Kidney epithelial cell (primary cell): ENCODE measurements around the gene COP1. TPM values are rescaled to one million over a fixed set of nuclear protein-coding genes. Genes with fewer than 3 reads are reported as not detected.

Experiments
- DNase-seq: peaks from one replicate; pipeline ENCODE4 v3.0.0-alpha.2; 2010; ENCODE audit warnings: low read depth
- H3K27me3 ChIP-seq: 2 replicates; pipeline ENCODE4 v1.6.0; 2011; ENCODE audit warnings: low read length; ENCODE audit not compliant: control insufficient read depth, insufficient read depth
- H3K36me3 ChIP-seq: 2 replicates; pipeline ENCODE4 v1.5.1; 2011; ENCODE audit warnings: low read length; ENCODE audit not compliant: control insufficient read depth, insufficient read depth
- H3K4me3 ChIP-seq: 2 replicates; pipeline ENCODE4 v1.5.1; 2011; ENCODE audit warnings: low read depth, mild to moderate bottlenecking, control low read depth, low read length
- CTCF ChIP-seq: IDR thresholded peaks from 2 replicates; pipeline ENCODE4 v1.5.1; 2011; ENCODE audit warnings: mild to moderate bottlenecking, moderate library complexity, low read length, control low read depth, inconsistent platforms; ENCODE audit not compliant: insufficient read depth, poor library complexity, severe bottlenecking
- total RNA-seq: library from RNA; depleted of rRNA; stranded (reverse); fragments of >200 nt; gene quantifications from 2 replicates; pipeline ENCODE4 v1.2.3, GENCODE V29; 2015

COP1 gene
- total RNA-seq, 1 donor from 2014 or later, result 74.2 TPM

- no peak for TF ChIP-seq CTCF
- DNase-seq, result no peak
- Histone ChIP-seq H3K36me3 (no peaks in the 10 kb centered on the region), H3K27me3 (no peaks in the 10 kb centered on the region), H3K4me3 (no peak overlapping the region)
Observed at GRCh38 chr1:176049582-176049981, 157.5 kb downstream of the COP1 start.

- TF ChIP-seq CTCF, result no peak
- Histone ChIP-seq H3K27me3 (no peaks in the 10 kb centered on the region), H3K36me3 (no peaks in the 10 kb centered on the region), H3K4me3 (no peak overlapping the region)
- no peak for DNase-seq
Observed at GRCh38 chr1:176046926-176047325, 160.2 kb downstream of the COP1 start.

- no peaks in the 10 kb centered on the region for H3K36me3 ChIP-seq
- no peak overlapping the region for H3K4me3 ChIP-seq
- DNase-seq, result no peak
- no peaks in the 10 kb centered on the region for H3K27me3 ChIP-seq
- no peak for TF ChIP-seq CTCF
Observed at GRCh38 chr1:176043537-176043936, 163.5 kb downstream of the COP1 start.

GRCh38 chr1:176033881-176034280 lies 173.2 kb downstream of the COP1 start:
- H3K36me3 ChIP-seq, result no peaks in the 10 kb centered on the region
- no peak for DNase-seq
- no peak overlapping the region for H3K4me3 ChIP-seq
- no peak for TF ChIP-seq CTCF
- no peaks in the 10 kb centered on the region for H3K27me3 ChIP-seq

GRCh38 chr1:176033474-176033873 lies 173.6 kb downstream of the COP1 start:
- Histone ChIP-seq H3K27me3 (no peaks in the 10 kb centered on the region), H3K4me3 (no peak overlapping the region), H3K36me3 (no peaks in the 10 kb centered on the region)
- no peak for DNase-seq
- no peak for TF ChIP-seq CTCF

GRCh38 chr1:176032040-176032645 lies 174.9 kb downstream of the COP1 start:
- Histone ChIP-seq H3K36me3 (no peaks in the 10 kb centered on the region), H3K27me3 (no peaks in the 10 kb centered on the region), H3K4me3 (no peak overlapping the region)
- no peak for TF ChIP-seq CTCF
- DNase-seq, result no peak
